ENCODE data around the gene NMD3. TPM values are rescaled to one million over a fixed set of nuclear protein-coding genes. Genes with fewer than 3 reads are reported as not detected.
"Not testable (repeated sequence)": the region's sequence is repeated elsewhere in the genome, so short reads cannot be mapped to it uniquely, and the experiment has no call there.

The NMD3 gene
- total and polyA plus RNA-seq, 4 donors = 18.7 to 64.1 (median 33.2) TPM

DNA sequence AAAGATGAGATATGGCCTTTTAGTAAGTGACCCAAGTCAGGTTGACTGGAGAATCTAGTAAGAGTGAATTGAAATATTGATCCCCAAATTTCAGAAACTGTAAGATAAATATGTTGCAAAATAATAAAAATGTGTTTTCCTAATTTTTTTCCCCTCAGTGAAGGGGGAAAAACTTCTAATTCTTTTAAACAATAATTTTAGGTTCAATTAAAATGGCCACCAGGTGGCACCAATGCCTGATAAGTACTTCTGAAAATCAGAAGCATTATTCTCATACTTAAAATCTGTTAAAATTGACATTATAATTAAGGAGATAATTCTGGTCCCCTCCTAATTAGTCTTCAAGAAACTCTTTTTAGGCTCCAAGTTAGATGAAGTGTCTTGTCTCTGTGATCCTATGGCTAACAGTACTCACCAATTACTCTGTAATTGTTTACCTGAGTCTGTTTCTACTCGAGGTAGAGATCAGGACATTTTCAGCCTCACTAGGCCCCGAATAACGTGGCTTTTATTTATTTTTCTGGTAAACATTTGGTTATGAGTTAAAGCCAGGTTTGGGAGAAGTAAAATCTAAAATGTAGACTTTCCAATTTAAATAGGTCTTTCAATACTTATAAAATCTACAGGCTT is 52.6 kb downstream of the NMD3 start:
- Histone ChIP-seq H3K27me3 (ENCODE audit: control insufficient read depth in 3 of 3, insufficient read depth in 3 of 3, low read length in 2 of 3) (no peaks in the 10 kb centered on the region), H3K36me3 (ENCODE audit: control insufficient read depth in 4 of 4, insufficient read depth in 4 of 4, low read length in 4 of 4) (peaks cover 0 to 20% (median 3%) of the 10 kb centered on the region in 4 donors), H3K4me3 (no peak overlapping the region), H3K27ac (ENCODE audit: low read depth in 1 of 2, low read length in 1 of 2) (no peak overlapping the region), H3K4me1 (ENCODE audit: control insufficient read depth in 5 of 5, insufficient read depth in 5 of 5, low read length in 5 of 5) (peaks cover 0 to 10% (median 2%) of the 10 kb centered on the region in 5 donors), H3K9me3 (ENCODE audit: control insufficient read depth in 4 of 4, insufficient read depth in 3 of 4, low read length in 3 of 4) (peaks cover 0 to 3% (median 0%) of the 10 kb centered on the region in 4 donors), H3K9ac (ENCODE audit: insufficient read depth in 1 of 2, low read length in 2 of 2) (no peak overlapping the region)
- peak; percentile 39 for TF ChIP-seq CTCF (IDR thresholded peaks at IDR 0.05; ENCODE audit: control extremely low read depth, extremely low read depth)
- DNase-seq = peak in 2 of 3 donors; percentile 48 to 62
- 47 to 68% methylated on average over 3 of the region's 3 CpGs for whole genome bisulfite sequencing, 2 donors
- no peak for ATAC-seq (ENCODE audit: insufficient read depth, low FRiP score)

DNA sequence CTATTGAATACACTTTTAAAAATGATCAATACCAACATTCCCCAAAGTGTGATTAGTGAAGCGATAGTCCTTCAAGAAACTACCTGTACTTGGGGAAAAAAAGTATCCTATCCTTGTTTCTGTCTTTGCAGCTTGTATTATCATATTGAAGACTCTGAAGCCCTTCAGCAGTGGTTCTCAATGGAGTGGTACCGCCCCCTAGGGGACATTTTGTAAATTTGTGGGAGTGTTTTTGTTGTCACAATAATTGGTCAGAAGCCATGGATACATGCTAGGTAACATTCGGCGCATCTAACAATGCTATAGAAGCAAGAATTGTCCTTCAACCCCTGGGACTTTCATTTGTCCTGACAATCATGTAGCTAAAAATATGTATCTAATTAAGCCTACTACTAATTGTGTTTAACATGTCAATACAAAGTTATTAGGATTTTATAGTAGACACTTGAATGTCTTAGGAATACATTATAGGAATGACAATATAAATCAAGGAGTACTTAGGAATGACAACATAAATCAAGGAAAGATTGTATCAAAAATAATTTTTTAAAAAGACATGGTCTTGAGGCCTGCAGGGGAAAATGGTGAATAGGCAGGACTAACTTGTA is 53.7 kb downstream of the NMD3 start:
- Histone ChIP-seq H3K9me3 (ENCODE audit: control insufficient read depth in 4 of 4, insufficient read depth in 3 of 4, low read length in 3 of 4) (peaks cover 0 to 3% (median under 1%) of the 10 kb centered on the region in 4 donors), H3K36me3 (ENCODE audit: control insufficient read depth in 4 of 4, insufficient read depth in 4 of 4, low read length in 4 of 4) (peaks cover 0 to 18% (median 3%) of the 10 kb centered on the region in 4 donors), H3K9ac (ENCODE audit: insufficient read depth in 1 of 2, low read length in 2 of 2) (no peak overlapping the region), H3K27ac (ENCODE audit: low read depth in 1 of 2, low read length in 1 of 2) (no peak overlapping the region), H3K4me1 (ENCODE audit: control insufficient read depth in 5 of 5, insufficient read depth in 5 of 5, low read length in 5 of 5) (peaks cover 0 to 10% (median 2%) of the 10 kb centered on the region in 5 donors), H3K4me3 (no peak overlapping the region), H3K27me3 (ENCODE audit: control insufficient read depth in 3 of 3, insufficient read depth in 3 of 3, low read length in 2 of 3) (no peaks in the 10 kb centered on the region)
- DNase-seq = peak; percentile 46 to 62 (median 56)
- ATAC-seq (ENCODE audit: insufficient read depth, low FRiP score) = no peak
- peak; percentile 3 for TF ChIP-seq CTCF (IDR thresholded peaks at IDR 0.05; ENCODE audit: control extremely low read depth, extremely low read depth)
- WGBS, 2 donors = 70 to 77% methylated on average over 4 of the region's 4 CpGs

- 90 to 97% methylated on average over 2 of the region's 2 CpGs for WGBS, 2 donors
- no peak for TF ChIP-seq CTCF (IDR thresholded peaks at IDR 0.05; ENCODE audit: control extremely low read depth, extremely low read depth)
- DNase-seq (no peak), ATAC-seq (ENCODE audit: insufficient read depth, low FRiP score) (no peak)
- H3K36me3 ChIP-seq (ENCODE audit: control insufficient read depth in 4 of 4, insufficient read depth in 4 of 4, low read length in 4 of 4) = peaks cover 0 to 14% (median 3%) of the 10 kb centered on the region in 4 donors
- H3K4me3 ChIP-seq = no peak overlapping the region
- H3K27me3 ChIP-seq (ENCODE audit: control insufficient read depth in 3 of 3, insufficient read depth in 3 of 3, low read length in 2 of 3) = no peaks in the 10 kb centered on the region
- no peak overlapping the region for H3K27ac ChIP-seq (ENCODE audit: low read depth in 1 of 2, low read length in 1 of 2)
- H3K9me3 ChIP-seq (ENCODE audit: control insufficient read depth in 4 of 4, insufficient read depth in 3 of 4, low read length in 3 of 4) = peaks cover 0 to 3% (median 2%) of the 10 kb centered on the region in 4 donors
- no peak overlapping the region for H3K9ac ChIP-seq (ENCODE audit: insufficient read depth in 1 of 2, low read length in 2 of 2)
- H3K4me1 ChIP-seq (ENCODE audit: control insufficient read depth in 5 of 5, insufficient read depth in 5 of 5, low read length in 5 of 5) = peaks cover 0 to 7% (median 2%) of the 10 kb centered on the region in 5 donors
These were observed 54.8 kb downstream of the NMD3 start for GRCh38 chr3:161275919-161276318.

GRCh38 chr3:161282387-161282786 is 61.3 kb downstream of the NMD3 start:
- ATAC-seq (ENCODE audit: insufficient read depth, low FRiP score); H3K9ac ChIP-seq (ENCODE audit: insufficient read depth in 1 of 2, low read length in 2 of 2); DNase-seq; H3K4me3 ChIP-seq; H3K4me1 ChIP-seq (ENCODE audit: control insufficient read depth in 5 of 5, insufficient read depth in 5 of 5, low read length in 5 of 5); H3K36me3 ChIP-seq (ENCODE audit: control insufficient read depth in 4 of 4, insufficient read depth in 4 of 4, low read length in 4 of 4); H3K27me3 ChIP-seq (ENCODE audit: control insufficient read depth in 3 of 3, insufficient read depth in 3 of 3, low read length in 2 of 3); H3K27ac ChIP-seq (ENCODE audit: low read depth in 1 of 2, low read length in 1 of 2): not testable (repeated sequence)
- 92 to 97% methylated on average over 4 of the region's 4 CpGs for WGBS, 2 donors
- H3K9me3 ChIP-seq (ENCODE audit: control insufficient read depth in 4 of 4, insufficient read depth in 3 of 4, low read length in 3 of 4) = peaks cover 1 to 14% (median 5%) of the 10 kb centered on the region in 4 donors
